ENCODE data around the gene TMEM255B.

The TMEM255B gene

DNA sequence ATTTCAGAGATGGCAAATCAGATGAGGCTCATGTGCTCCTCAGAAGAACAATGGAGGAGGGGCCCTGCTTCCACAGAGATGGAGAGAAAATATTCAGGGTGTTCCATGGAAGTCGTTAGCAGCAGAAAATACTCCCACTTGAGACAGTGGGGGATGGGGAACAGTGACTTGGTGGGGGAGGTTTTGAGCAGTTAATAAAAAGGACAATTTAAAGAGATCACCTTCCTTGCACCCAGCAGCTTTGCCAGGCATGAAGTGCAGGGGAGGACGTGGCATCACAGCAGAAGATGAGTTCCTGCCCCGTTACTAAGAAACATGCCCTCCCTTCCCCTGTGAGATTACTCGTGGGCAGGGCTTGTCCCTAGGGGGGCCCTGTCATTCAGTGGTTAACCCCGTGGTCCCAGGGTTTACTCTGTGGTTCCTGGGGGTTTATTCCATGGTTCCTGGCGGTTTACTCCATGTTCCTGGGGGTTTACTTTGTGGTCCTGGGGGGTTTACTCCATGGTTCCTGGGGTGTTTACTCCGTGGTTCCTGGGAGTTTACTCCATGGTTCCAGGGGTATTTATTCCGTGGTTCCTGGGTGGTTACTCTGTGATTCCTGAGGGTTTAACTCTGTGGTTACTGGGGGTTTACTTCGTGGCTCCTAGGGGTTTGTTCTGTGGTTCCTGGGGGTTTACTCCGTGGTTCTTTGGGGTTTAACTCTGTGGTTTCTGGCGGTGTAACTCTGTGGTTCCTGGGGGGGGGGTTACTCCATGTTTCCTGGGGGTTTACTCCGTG, 49.2 kb downstream of the TMEM255B start:
- Histone ChIP-seq H3K36me3 (ENCODE audit: control insufficient read depth, insufficient read depth, low read length) (no peaks in the 10 kb centered on the region), H3K27ac (ENCODE audit: low read depth, low read length) (no peak overlapping the region), H3K4me1 (ENCODE audit: control insufficient read depth, insufficient read depth, low read length) (no peaks in the 10 kb centered on the region), H3K9ac (ENCODE audit: low read length) (no peak overlapping the region), H3K4me3 (ENCODE audit: low read depth, low read length) (no peak overlapping the region), H3K9me3 (ENCODE audit: control insufficient read depth, insufficient read depth, low read depth, low read length) (peaks cover 20% of the 10 kb centered on the region), H3K27me3 (ENCODE audit: control insufficient read depth, insufficient read depth, low read length) (no peaks in the 10 kb centered on the region)

DNA sequence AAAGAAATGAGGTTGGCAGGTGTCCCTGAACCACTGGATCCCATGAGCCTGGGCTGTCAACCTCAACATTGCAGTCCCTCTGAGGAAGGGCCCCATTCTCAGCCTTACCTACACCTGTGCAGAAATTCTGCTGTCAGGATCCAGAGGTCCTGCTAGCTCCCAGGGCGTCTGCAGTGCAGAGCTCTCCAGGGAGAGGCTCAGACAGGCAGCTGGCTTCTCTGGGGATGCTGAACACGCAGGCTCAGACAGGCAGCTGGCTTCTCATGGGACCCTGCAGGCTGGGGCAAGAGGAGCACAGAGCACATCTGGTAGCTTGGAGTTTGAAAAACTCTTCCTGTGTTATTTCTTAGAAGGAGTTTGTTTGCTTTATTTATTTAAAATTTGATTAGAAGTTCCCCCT, 50.9 kb downstream of the TMEM255B start:
- Histone ChIP-seq H3K4me1 (ENCODE audit: control insufficient read depth, insufficient read depth, low read length) (no peaks in the 10 kb centered on the region), H3K36me3 (ENCODE audit: control insufficient read depth, insufficient read depth, low read length) (no peaks in the 10 kb centered on the region), H3K9ac (ENCODE audit: low read length) (no peak overlapping the region), H3K4me3 (ENCODE audit: low read depth, low read length) (no peak overlapping the region), H3K9me3 (ENCODE audit: control insufficient read depth, insufficient read depth, low read depth, low read length) (peaks cover 20% of the 10 kb centered on the region), H3K27ac (ENCODE audit: low read depth, low read length) (no peak overlapping the region), H3K27me3 (ENCODE audit: control insufficient read depth, insufficient read depth, low read length) (no peaks in the 10 kb centered on the region)

DNA sequence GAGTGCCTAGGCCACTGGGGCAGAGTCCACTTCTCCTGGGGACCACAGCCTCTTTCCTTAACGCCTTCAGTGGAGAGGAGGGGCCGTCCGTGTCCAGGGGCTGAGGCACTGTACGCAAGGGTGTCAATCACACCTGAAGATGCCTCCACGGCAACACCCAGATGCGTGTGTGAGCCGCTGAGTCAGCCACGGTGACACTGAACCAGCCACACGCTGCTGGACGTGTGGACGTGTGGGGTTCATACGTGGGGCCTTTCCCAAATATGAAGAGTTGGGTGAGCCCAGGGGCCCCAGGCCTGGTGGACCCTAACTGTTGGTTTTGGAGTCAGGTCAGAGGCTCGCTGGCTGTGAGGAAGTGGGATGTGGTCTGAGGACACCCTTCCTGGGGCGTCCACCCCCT, 51.6 kb downstream of the TMEM255B start:
- H3K27ac ChIP-seq (ENCODE audit: low read depth, low read length) = no peak overlapping the region
- no peaks in the 10 kb centered on the region for H3K36me3 ChIP-seq (ENCODE audit: control insufficient read depth, insufficient read depth, low read length)
- peaks cover 20% of the 10 kb centered on the region for H3K9me3 ChIP-seq (ENCODE audit: control insufficient read depth, insufficient read depth, low read depth, low read length)
- H3K4me3 ChIP-seq (ENCODE audit: low read depth, low read length) = no peak overlapping the region
- H3K27me3 ChIP-seq (ENCODE audit: control insufficient read depth, insufficient read depth, low read length) = no peaks in the 10 kb centered on the region
- no peak overlapping the region for H3K9ac ChIP-seq (ENCODE audit: low read length)
- H3K4me1 ChIP-seq (ENCODE audit: control insufficient read depth, insufficient read depth, low read length) = no peaks in the 10 kb centered on the region

DNA sequence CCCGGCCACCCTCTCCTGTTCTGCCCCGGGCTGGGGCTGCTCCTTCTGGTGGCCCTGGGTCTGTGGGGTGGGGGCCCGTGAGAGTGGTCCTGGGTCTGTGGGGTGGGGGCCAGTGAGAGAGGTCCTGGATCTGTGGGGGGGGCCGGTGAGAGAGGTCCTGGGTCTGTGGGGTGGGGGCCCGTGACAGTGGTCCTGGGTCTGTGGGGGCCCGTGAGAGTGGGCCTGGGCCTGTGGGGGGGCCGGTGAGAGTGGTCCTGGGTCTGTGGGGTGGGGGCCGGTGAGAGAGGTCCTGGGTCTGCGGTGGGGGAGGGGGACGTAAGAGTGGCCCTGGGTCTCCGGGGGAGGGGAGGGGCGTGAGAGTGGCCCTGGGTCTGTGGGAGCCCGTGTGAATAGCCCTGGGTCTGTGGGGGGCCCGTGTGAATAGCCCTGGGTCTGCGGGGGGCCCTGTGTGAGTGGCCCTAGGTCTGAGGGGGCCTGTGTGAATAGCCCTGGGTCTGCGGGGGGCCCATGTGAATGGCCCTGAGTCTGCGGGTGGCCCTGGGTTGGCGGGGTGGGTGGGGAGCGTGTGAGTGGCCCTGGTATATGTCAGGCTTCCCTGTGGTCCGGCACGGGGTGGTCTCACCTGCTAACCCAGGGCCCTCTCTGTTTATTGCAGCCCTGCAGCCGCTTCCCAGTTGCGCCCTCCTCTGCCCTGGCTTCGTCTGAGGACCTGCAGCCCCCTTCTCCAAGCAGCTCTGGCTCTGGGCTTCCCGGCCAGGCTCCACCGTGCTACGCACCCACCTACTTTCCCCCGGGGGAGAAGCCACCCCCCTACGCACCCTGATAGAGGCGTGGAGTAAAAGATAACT, 52.3 kb downstream of the TMEM255B start:
- H3K27me3 ChIP-seq (ENCODE audit: control insufficient read depth, insufficient read depth, low read length) = no peaks in the 10 kb centered on the region
- H3K4me3 ChIP-seq (ENCODE audit: low read depth, low read length) = no peak overlapping the region
- H3K9ac ChIP-seq (ENCODE audit: low read length) = no peak overlapping the region
- H3K4me1 ChIP-seq (ENCODE audit: control insufficient read depth, insufficient read depth, low read length) = no peaks in the 10 kb centered on the region
- no peak overlapping the region for H3K27ac ChIP-seq (ENCODE audit: low read depth, low read length)
- H3K9me3 ChIP-seq (ENCODE audit: control insufficient read depth, insufficient read depth, low read depth, low read length) = peaks cover 20% of the 10 kb centered on the region
- no peaks in the 10 kb centered on the region for H3K36me3 ChIP-seq (ENCODE audit: control insufficient read depth, insufficient read depth, low read length)

DNA sequence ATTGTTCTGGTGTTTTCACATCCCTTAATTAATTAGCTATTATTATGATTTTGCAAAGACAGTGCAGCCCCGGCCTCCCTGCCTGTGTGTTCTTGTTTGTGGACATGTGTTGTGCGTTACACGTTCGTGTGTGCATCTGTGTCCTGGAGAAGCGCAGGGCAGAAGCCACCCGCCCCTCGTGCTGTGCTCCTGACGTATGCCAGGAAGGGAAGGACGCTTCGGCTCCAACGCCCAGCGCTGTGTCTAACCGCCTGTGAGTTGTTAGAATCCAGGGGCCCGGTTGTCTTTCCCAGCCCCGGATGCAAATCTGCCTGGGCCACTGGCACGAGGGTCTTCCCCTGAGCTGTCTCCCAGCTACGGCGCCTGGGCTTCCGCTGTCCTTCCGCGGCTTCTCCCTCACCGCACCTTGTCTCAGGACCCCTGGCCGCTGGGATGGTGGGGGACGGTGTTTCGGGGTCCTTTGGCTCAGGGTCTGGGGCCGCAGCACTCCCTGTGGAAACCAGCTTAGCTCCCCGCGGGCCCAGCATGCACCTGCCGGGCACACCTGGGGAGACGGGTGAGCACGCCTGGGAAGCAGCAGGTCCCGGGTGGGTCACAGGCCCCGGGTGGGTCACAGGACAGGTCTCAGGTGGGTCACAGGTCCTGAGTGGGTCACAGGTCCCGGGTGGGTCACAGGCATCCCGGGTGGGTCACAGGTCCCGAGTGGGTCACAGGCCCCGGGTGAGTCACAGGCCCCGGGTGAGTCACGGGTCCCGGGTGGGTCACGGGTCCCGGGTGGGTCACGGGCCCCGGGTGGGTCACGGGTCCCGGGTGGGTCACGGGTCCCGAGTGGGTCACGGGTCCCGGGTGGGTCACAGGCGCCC, 53.4 kb downstream of the TMEM255B start:
- H3K9me3 ChIP-seq (ENCODE audit: control insufficient read depth, insufficient read depth, low read depth, low read length) = peaks cover 15% of the 10 kb centered on the region
- H3K36me3 ChIP-seq (ENCODE audit: control insufficient read depth, insufficient read depth, low read length) = no peaks in the 10 kb centered on the region
- H3K4me1 ChIP-seq (ENCODE audit: control insufficient read depth, insufficient read depth, low read length) = no peaks in the 10 kb centered on the region
- no peak overlapping the region for H3K4me3 ChIP-seq (ENCODE audit: low read depth, low read length)
- no peak overlapping the region for H3K9ac ChIP-seq (ENCODE audit: low read length)
- no peak overlapping the region for H3K27ac ChIP-seq (ENCODE audit: low read depth, low read length)
- no peaks in the 10 kb centered on the region for H3K27me3 ChIP-seq (ENCODE audit: control insufficient read depth, insufficient read depth, low read length)

DNA sequence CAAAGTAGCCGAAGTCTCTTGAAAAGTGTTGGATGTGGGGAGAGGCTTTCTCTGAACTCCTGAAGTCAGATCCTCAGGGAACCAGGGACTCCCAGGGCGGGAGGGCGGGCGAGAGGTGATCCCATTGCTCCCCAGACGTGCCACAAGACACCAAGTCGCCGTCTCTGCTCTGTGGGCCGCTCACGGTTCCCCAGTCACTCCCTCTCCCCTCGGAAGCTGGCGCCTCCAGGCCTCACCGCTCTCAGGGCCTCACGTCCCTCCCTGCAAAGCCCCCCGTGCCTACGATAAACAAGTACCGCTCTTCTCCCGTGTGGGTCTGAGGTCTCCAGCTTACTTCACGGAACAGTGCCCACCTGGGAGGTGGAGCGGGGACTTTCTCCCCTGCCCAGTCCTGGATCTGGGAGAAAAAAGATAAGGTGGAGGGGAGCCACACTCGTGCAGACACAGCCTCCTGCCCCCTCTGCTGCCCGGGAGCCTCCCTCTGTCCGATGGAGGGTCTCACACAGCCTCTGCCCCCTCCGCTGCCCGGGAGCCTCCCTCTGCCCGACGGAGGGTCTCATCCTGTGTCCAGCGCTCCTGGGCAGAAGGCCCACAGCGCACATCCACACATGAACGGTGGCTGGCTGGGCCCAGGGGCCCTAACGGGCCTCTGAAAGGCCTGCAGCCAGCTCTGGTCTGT, 54.2 kb downstream of the TMEM255B start:
- H3K9me3 ChIP-seq (ENCODE audit: control insufficient read depth, insufficient read depth, low read depth, low read length) = peaks cover 7% of the 10 kb centered on the region; the same call in 1 of the 2 replicates
- no peaks in the 10 kb centered on the region for H3K4me1 ChIP-seq (ENCODE audit: control insufficient read depth, insufficient read depth, low read length)
- no peak overlapping the region for H3K27ac ChIP-seq (ENCODE audit: low read depth, low read length)
- H3K9ac ChIP-seq (ENCODE audit: low read length) = no peak overlapping the region
- no peaks in the 10 kb centered on the region for H3K27me3 ChIP-seq (ENCODE audit: control insufficient read depth, insufficient read depth, low read length)
- no peak overlapping the region for H3K4me3 ChIP-seq (ENCODE audit: low read depth, low read length)
- no peaks in the 10 kb centered on the region for H3K36me3 ChIP-seq (ENCODE audit: control insufficient read depth, insufficient read depth, low read length)

DNA sequence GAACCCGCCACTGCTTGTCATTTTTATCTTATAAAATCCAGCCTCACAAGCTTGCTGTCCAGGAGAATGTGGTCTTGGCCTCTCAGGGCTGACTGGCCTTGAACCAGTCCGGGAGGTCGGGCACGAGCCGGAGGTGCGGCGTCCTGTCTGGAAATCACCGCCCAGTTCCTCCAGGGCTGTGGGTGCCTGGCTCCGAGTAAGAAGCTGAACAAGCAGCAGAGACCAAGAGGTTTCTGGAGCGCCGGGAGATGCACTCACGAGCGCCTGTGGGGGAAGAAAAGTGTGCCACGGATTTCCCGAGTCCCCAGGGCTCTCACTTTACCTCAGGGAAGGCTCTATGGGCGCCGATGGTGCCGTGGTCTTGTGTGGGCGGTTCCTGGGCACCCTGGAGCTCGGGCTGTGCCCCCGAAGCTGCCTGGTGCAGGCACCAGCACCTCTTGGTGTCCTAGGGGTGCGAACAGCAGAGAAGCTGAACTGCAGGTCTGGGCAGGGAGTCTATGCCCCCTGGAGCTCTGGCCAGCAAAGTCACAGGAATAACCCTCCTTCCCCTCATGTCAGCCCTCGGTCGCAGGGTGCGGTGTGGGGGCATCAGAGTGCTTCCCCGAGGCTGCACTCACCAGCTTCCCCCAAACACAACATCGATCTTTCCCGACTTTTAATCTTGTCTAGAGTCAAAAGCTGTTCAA, 54.9 kb downstream of the TMEM255B start:
- no peaks in the 10 kb centered on the region for H3K27me3 ChIP-seq (ENCODE audit: control insufficient read depth, insufficient read depth, low read length)
- H3K4me1 ChIP-seq (ENCODE audit: control insufficient read depth, insufficient read depth, low read length) = no peaks in the 10 kb centered on the region
- peaks cover 5% of the 10 kb centered on the region; the same call in 1 of the 2 replicates for H3K9me3 ChIP-seq (ENCODE audit: control insufficient read depth, insufficient read depth, low read depth, low read length)
- no peak overlapping the region for H3K4me3 ChIP-seq (ENCODE audit: low read depth, low read length)
- no peak overlapping the region for H3K27ac ChIP-seq (ENCODE audit: low read depth, low read length)
- no peak overlapping the region for H3K9ac ChIP-seq (ENCODE audit: low read length)
- no peaks in the 10 kb centered on the region for H3K36me3 ChIP-seq (ENCODE audit: control insufficient read depth, insufficient read depth, low read length)

DNA sequence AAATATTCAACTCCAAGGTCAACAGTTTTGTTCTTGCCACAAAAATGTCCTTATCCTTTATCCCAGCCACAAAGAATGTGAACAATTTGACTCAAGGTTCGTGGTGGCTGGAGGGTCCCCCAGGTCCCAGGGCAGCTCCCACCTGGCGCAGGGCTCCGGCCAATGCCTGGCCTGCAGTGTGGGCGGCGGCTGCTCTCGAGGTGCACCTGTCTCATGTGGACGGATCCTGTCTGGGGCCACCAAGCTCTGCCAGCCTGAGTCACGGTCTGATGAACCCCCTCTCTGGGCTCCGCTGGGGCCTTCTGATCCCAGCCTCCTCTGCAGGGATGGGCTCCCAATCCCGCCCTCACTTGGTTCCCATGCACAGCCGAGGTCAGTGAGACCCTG, 55.4 kb downstream of the TMEM255B start:
- Histone ChIP-seq H3K4me1 (ENCODE audit: control insufficient read depth, insufficient read depth, low read length) (no peaks in the 10 kb centered on the region), H3K27ac (ENCODE audit: low read depth, low read length) (no peak overlapping the region), H3K9me3 (ENCODE audit: control insufficient read depth, insufficient read depth, low read depth, low read length) (peaks cover 5% of the 10 kb centered on the region; the same call in 1 of the 2 replicates), H3K27me3 (ENCODE audit: control insufficient read depth, insufficient read depth, low read length) (no peaks in the 10 kb centered on the region), H3K9ac (ENCODE audit: low read length) (no peak overlapping the region), H3K36me3 (ENCODE audit: control insufficient read depth, insufficient read depth, low read length) (no peaks in the 10 kb centered on the region), H3K4me3 (ENCODE audit: low read depth, low read length) (no peak overlapping the region)

DNA sequence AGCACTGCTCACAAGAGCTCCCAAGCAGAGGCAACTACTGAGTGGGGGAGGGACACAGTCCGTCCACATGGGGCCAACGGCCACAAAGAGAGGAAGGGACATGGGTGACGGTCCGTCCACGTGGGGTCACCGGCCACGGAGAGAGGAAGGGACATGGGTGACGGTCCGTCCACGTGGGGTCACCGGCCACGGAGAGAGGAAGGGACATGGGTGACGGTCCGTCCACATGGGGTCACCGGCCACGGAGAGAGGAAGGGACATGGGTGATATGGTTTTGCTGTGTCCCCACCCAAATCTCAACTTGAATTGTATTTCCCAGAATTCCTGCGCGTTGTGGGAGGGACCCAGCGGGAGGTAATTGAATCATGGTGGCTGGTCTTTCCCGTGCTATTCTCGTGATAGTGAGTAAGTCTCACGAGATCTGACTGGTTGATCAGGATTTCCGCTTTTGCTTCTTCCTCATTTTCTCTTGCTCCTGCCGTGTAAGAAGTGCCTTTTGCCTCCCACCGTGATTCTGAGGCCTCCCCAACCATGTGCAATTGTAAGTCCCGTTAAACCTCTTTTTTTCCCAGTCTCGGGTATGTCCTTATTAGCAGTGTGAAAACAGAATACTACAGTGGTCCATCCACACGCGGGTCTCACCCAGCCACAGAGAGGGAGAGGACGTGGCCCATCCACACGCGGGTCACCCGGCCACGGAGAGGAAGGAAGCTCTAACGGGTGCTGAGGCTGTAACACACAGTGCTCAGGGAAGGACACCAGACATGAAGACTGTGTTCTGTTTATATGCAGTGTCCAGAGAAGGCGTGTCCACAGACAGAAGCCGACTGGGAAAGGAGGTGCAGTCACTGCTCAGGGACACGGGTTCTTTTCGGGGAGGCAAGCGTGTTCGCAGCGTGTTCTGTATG, 56.4 kb downstream of the TMEM255B start:
- Histone ChIP-seq H3K27ac (ENCODE audit: low read depth, low read length) (no peak overlapping the region), H3K4me3 (ENCODE audit: low read depth, low read length) (no peak overlapping the region), H3K9ac (ENCODE audit: low read length) (no peak overlapping the region), H3K9me3 (ENCODE audit: control insufficient read depth, insufficient read depth, low read depth, low read length) (no peaks in the 10 kb centered on the region), H3K27me3 (ENCODE audit: control insufficient read depth, insufficient read depth, low read length) (no peaks in the 10 kb centered on the region), H3K4me1 (ENCODE audit: control insufficient read depth, insufficient read depth, low read length) (no peaks in the 10 kb centered on the region), H3K36me3 (ENCODE audit: control insufficient read depth, insufficient read depth, low read length) (no peaks in the 10 kb centered on the region)
